H1 (cell line): ENCODE results near the gene GPR179. TPM values are rescaled to one million over a fixed set of nuclear protein-coding genes. Genes with fewer than 3 reads are reported as not detected.

Experiments
- CTCF ChIA-PET: fragments of 300-600 bp; sonication (Branson Sonifier 250); formaldehyde crosslinking; loops from one replicate; lab custom pipeline; 2021; ENCODE audit not compliant: partially characterized antibody; lab: Charles Lee
- POLR2A ChIA-PET: fragments of 300-600 bp; sonication (Branson Sonifier 250); formaldehyde crosslinking; loops from one replicate; lab custom pipeline; 2021; ENCODE audit warnings: inconsistent platforms; ENCODE audit not compliant: partially characterized antibody; lab: Charles Lee
- DNase-seq, 2 experiments: peaks; one replicate each; pipeline versions ENCODE4 v3.0.0 to v3.0.0-alpha.2; 2010 to 2022; ENCODE audit warnings: low spot score in 2 of 2, low read depth in 1 of 2, mixed read lengths in 1 of 2
- FAIRE-seq: peaks from 2 replicates; lab custom pipeline; 2011; peaks lifted over from hg19 to GRCh38; lab: Jason Lieb, UNC
- H2AFZ ChIP-seq: 2 replicates; pipeline ENCODE4 v1.8.1; 2012; ENCODE audit warnings: low read length, inconsistent platforms
- H2AK5ac ChIP-seq: 2 replicates; pipeline ENCODE4 v1.6.1; 2013; ENCODE audit warnings: low read depth, low read length
- H2BK120ac ChIP-seq: replicated peaks from 2 replicates; pipeline ENCODE3; 2013; ENCODE audit warnings: low read depth, low read length, inconsistent platforms
- H2BK12ac ChIP-seq: 2 replicates; pipeline ENCODE4 v1.6.1; 2013; ENCODE audit warnings: low read depth, low read length
- H2BK15ac ChIP-seq: 2 replicates; pipeline ENCODE4 v1.6.1; 2013; ENCODE audit warnings: low read length
- H2BK20ac ChIP-seq: 2 replicates; pipeline ENCODE4 v1.6.1; 2013; ENCODE audit warnings: low read length
- H2BK5ac ChIP-seq: 2 replicates; pipeline ENCODE4 v1.6.1; 2013; ENCODE audit warnings: low read depth, low read length
- H3K14ac ChIP-seq: 2 replicates; pipeline ENCODE4 v1.6.1; 2013; ENCODE audit warnings: inconsistent platforms; ENCODE audit not compliant: insufficient read length
- H3K18ac ChIP-seq: 2 replicates; pipeline ENCODE4 v1.6.1; 2013; ENCODE audit warnings: low read length; ENCODE audit errors: extremely low read depth
- H3K23ac ChIP-seq: 2 replicates; pipeline ENCODE4 v1.6.1; 2013; ENCODE audit warnings: inconsistent platforms; ENCODE audit not compliant: insufficient read length
- H3K23me2 ChIP-seq: 2 replicates; pipeline ENCODE4 v1.6.1; 2013; ENCODE audit warnings: low read depth, low read length
- H3K27ac ChIP-seq: 2 replicates; pipeline ENCODE4 v1.6.1; 2011; ENCODE audit warnings: low read depth, low read length, inconsistent platforms
- H3K27me3 ChIP-seq, 4 experiments: replicated peaks in 1 of 4; 1 replicate in 1 of 4; 2 replicates in 3 of 4; pipeline versions ENCODE4 v1.6.1 to v1.8.1; 2011 to 2013; ENCODE audit warnings: low read length in 3 of 4, mild to moderate bottlenecking in 3 of 4, inconsistent platforms in 2 of 4, mixed read lengths in 2 of 4, moderate library complexity in 1 of 4; ENCODE audit not compliant: control insufficient read depth in 3 of 4, insufficient read depth in 3 of 4; ENCODE audit errors: extremely low read depth in 1 of 4
- H3K36me3 ChIP-seq, 4 experiments: 2 replicates each; pipeline versions ENCODE4 v1.6.1 to v1.8.1; 2011 to 2013; ENCODE audit warnings: mild to moderate bottlenecking in 4 of 4, low read length in 3 of 4, moderate library complexity in 2 of 4, control low read depth in 1 of 4, inconsistent platforms in 1 of 4; ENCODE audit not compliant: insufficient read depth in 4 of 4, control insufficient read depth in 2 of 4
- H3K4ac ChIP-seq: replicated peaks from 2 replicates; pipeline ENCODE3; 2013; ENCODE audit warnings: low read length, low read depth, mixed read lengths, inconsistent platforms; ENCODE audit not compliant: insufficient read length
- H3K4me1 ChIP-seq, 4 experiments: replicated peaks in 1 of 4; 1 replicate in 1 of 4; 2 replicates in 3 of 4; pipeline versions ENCODE4 v1.6.1 to v1.8.1; 2011 to 2013; ENCODE audit warnings: low read length in 3 of 4, inconsistent platforms in 2 of 4, mixed read lengths in 1 of 4; ENCODE audit not compliant: insufficient read depth in 4 of 4, control insufficient read depth in 3 of 4
- H3K4me2 ChIP-seq, 2 experiments: 2 replicates each; pipeline versions ENCODE4 v1.6.1 to v1.8.1; 2011 to 2013; ENCODE audit warnings: low read depth in 2 of 2, low read length in 2 of 2, control low read depth in 1 of 2, inconsistent platforms in 1 of 2, mild to moderate bottlenecking in 1 of 2; ENCODE audit not compliant: insufficient read depth in 1 of 2
- H3K4me3 ChIP-seq, 4 experiments: fragments of 200-600, 300-600 bp in 1 of 4; sonication (generic), shearing (Covaris generic), sonication (Bioruptor Twin) in 1 of 4; 2 replicates each; pipeline versions ENCODE4 v1.5.1 to v1.8.1; 2011 to 2016; ENCODE audit warnings: low read length in 4 of 4, low read depth in 3 of 4, control low read depth in 2 of 4, inconsistent platforms in 2 of 4, mild to moderate bottlenecking in 2 of 4, mixed read lengths in 1 of 4, moderate library complexity in 1 of 4; ENCODE audit not compliant: insufficient read depth in 2 of 4; ENCODE audit errors: extremely low read depth in 1 of 4
- H3K56ac ChIP-seq: replicated peaks from 2 replicates; pipeline ENCODE3; 2013; ENCODE audit warnings: low read depth, mild to moderate bottlenecking, mixed read lengths, low read length, inconsistent platforms; ENCODE audit not compliant: insufficient read length
- H3K79me1 ChIP-seq: 2 replicates; pipeline ENCODE4 v1.6.1; 2013; ENCODE audit warnings: low read depth, low read length, control low read depth
- H3K79me2 ChIP-seq, 2 experiments: 2 replicates each; pipeline versions ENCODE4 v1.6.1 to v1.8.1; 2012 to 2013; ENCODE audit warnings: low read length in 2 of 2, mild to moderate bottlenecking in 2 of 2, inconsistent platforms in 1 of 2; ENCODE audit not compliant: insufficient read depth in 2 of 2, control insufficient read depth in 1 of 2
- H3K9ac ChIP-seq, 4 experiments: replicated peaks in 1 of 4; 1 replicate in 1 of 4; 2 replicates in 3 of 4; pipeline versions ENCODE4 v1.6.1 to v1.8.1; 2011 to 2013; ENCODE audit warnings: low read depth in 3 of 4, low read length in 3 of 4, control low read depth in 2 of 4, mild to moderate bottlenecking in 2 of 4, moderate library complexity in 2 of 4, inconsistent platforms in 1 of 4; ENCODE audit errors: extremely low read depth in 1 of 4
- H3K9me3 ChIP-seq, 2 experiments: 2 replicates each; pipeline versions ENCODE4 v1.6.1 to v1.8.1; 2012 to 2013; ENCODE audit warnings: mild to moderate bottlenecking in 2 of 2, moderate library complexity in 2 of 2, control low read depth in 1 of 2, inconsistent platforms in 1 of 2, low read depth in 1 of 2, low read length in 1 of 2, mixed read lengths in 1 of 2; ENCODE audit not compliant: insufficient read depth in 2 of 2
- H4K20me1 ChIP-seq, 2 experiments: replicated peaks in 1 of 2; 2 replicates each; pipeline versions ENCODE3 to v1.8.1; 2011 to 2013; ENCODE audit warnings: inconsistent platforms in 2 of 2, low read length in 2 of 2, mild to moderate bottlenecking in 1 of 2; ENCODE audit not compliant: insufficient read depth in 2 of 2, control insufficient read depth in 1 of 2
- H4K5ac ChIP-seq: 2 replicates; pipeline ENCODE4 v1.6.1; 2013; ENCODE audit warnings: low read length, low read depth, mixed read lengths, inconsistent platforms; ENCODE audit not compliant: insufficient read length
- H4K8ac ChIP-seq: 2 replicates; pipeline ENCODE4 v1.8.0; 2013; ENCODE audit warnings: mild to moderate bottlenecking, moderate library complexity, low read length, inconsistent platforms; ENCODE audit not compliant: insufficient read depth; ENCODE audit errors: extremely low read depth
- H4K91ac ChIP-seq: replicated peaks from 2 replicates; pipeline ENCODE3; 2013; ENCODE audit warnings: low read length, mixed read lengths, inconsistent platforms; ENCODE audit not compliant: insufficient read length
- CHD2 ChIP-seq: IDR thresholded peaks from 2 replicates; pipeline ENCODE4 v1.6.1; 2012; ENCODE audit warnings: low read length, improper control_type of control experiment
- HDAC6 ChIP-seq: IDR thresholded peaks from one replicate; pipeline ENCODE4 v1.7.1; 2012; ENCODE audit warnings: low read depth, mild to moderate bottlenecking, inconsistent platforms, low read length, moderate library complexity
- KDM5A ChIP-seq: fragments of 200-600 bp; IDR thresholded peaks from 2 replicates; pipeline ENCODE4 v1.7.1; 2012; ENCODE audit warnings: mild to moderate bottlenecking, low read length, inconsistent platforms, mixed read lengths
- NRF1 ChIP-seq: IDR thresholded peaks from 2 replicates; pipeline ENCODE4 v1.6.1; 2011; ENCODE audit warnings: mild to moderate bottlenecking, low read depth, low read length, improper control_type of control experiment
- POU5F1 ChIP-seq: IDR thresholded peaks from 2 replicates; pipeline ENCODE4 v1.6.1; 2011; ENCODE audit warnings: low read depth, mild to moderate bottlenecking, low read length, moderate library complexity
- SIN3A ChIP-seq, 2 experiments: IDR thresholded peaks in 1 of 2; conservative IDR thresholded peaks in 1 of 2; 2 replicates each; pipeline ENCODE4 v1.6.1; 2011 to 2012; ENCODE audit warnings: low read length in 2 of 2, improper control_type of control experiment in 1 of 2, low read depth in 1 of 2, mild to moderate bottlenecking in 1 of 2
- SUZ12 ChIP-seq: fragments of 200-600 bp; sonication (generic); IDR thresholded peaks from 2 replicates; pipeline ENCODE4 v1.6.1; 2012; ENCODE audit warnings: mild to moderate bottlenecking, inconsistent platforms, low read length, moderate library complexity, mixed read lengths
- ZNF274 ChIP-seq: IDR thresholded peaks from 2 replicates; pipeline ENCODE4 v1.7.0; 2012; ENCODE audit warnings: low read length, borderline replicate concordance; ENCODE audit errors: extremely low read depth
- WGBS, 2 experiments: shearing (Covaris generic) in 1 of 2; methylation state at CpG; one replicate each; pipeline versions ENCODE4 v1.1.6 to v1.1.7; 2013 to 2015; ENCODE audit warnings: low lambda C conversion rate in 2 of 2, mixed read lengths in 2 of 2, inconsistent platforms in 1 of 2, low coverage in 1 of 2, missing lambda C conversion rate in 1 of 2; ENCODE audit not compliant: insufficient replicate concordance in 2 of 2, insufficient coverage in 1 of 2, insufficient read length in 1 of 2; ENCODE audit errors: extremely low coverage in 1 of 2, missing lambda C conversion rate in 1 of 2; 5-methylcytosine and 5-hydroxymethylcytosine counted together
- polyA plus RNA-seq, 7 experiments: library from polyadenylated mRNA; depleted of rRNA in 3 of 7; stranded (reverse) in 5 of 7; unstranded in 2 of 7; fragments of >200 nt in 5 of 7; fragments of 200-250 nt in 2 of 7; gene quantifications; 1 replicate in 5 of 7; 2 replicates in 1 of 7; 4 replicates in 1 of 7; pipeline versions ENCODE4 v1.2.1 to v1.2.3, GENCODE V29; 2011 to 2013; ENCODE audit warnings: missing spikeins in 2 of 7, mixed read lengths in 2 of 7
- total RNA-seq: library from RNA; stranded (reverse); fragmentation: NEBNext Ultra II Directional; extraction: Animal tissue kit (Norgen Biotek cat#: 25700); gene quantifications from 2 replicates; pipeline ENCODE4 v1.2.1, GENCODE V29; 2021
- TF ChIP-seq, protein P1 (sequence below): IDR thresholded peaks from 2 replicates; pipeline ENCODE4 v1.6.1; 2012; ENCODE audit warnings: inconsistent platforms
- TF ChIP-seq, protein P2 (sequence below): IDR thresholded peaks from 2 replicates; pipeline ENCODE4 v1.6.1; 2012; ENCODE audit warnings: low read length, inconsistent platforms

The GPR179 gene
- total and polyA plus RNA-seq, 2 of the 8 experiments (the other 6 are each of a cell fraction or from before 2014, with no cell fraction given), result 0.02 to 0.07 TPM

DNA sequence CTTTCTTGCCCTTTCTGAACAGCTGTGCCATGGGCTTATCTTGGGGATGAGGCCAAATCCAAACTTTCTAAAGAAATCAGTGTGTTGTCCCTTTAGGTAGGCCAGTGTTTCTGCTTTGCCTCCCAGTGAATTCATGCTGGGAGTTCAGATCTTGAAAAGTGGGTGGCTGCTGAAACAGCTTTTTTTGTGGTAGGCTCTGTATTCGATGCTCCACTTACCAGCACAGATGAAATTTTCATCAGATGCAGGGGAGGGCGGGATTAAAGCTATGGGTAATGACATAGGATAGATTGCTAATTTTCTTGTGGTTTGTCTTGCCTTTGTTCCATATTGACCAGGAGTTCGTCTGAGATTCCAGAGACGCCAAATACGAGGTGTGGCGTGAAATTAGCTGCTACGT is 10.7 kb upstream of the GPR179 start:
- no peak overlapping the region for H2BK5ac ChIP-seq
- H3K4me3 ChIP-seq, result peak overlapping the region in 1 of 4 experiments; percentile 87; a peak in 1 of 8 replicates
- H2BK120ac ChIP-seq, result no peak overlapping the region
- H2BK20ac ChIP-seq, result no peak overlapping the region
- H3K23me2 ChIP-seq, result peaks cover 13% of the 10 kb centered on the region
- peaks cover 0 to 13% (median 5%) of the 10 kb centered on the region in 4 experiments; a peak in 5 of 7 replicates for H3K4me1 ChIP-seq
- H3K14ac ChIP-seq, result no peak overlapping the region
- peaks cover 6% of the 10 kb centered on the region; the same call in 1 of the 2 replicates for H3K79me1 ChIP-seq
- H3K18ac ChIP-seq, result no peak overlapping the region
- no peak overlapping the region for H3K23ac ChIP-seq
- peak overlapping the region; percentile 14 to 30; a peak in 3 of 4 replicates for H3K4me2 ChIP-seq
- no peaks in the 10 kb centered on the region; a peak in 1 of 8 replicates for H3K36me3 ChIP-seq
- FAIRE-seq, result no peak
- ChIA-PET CTCF (interaction anchor here (0.9 to 25.7 kb wide), 16 partner anchors 10 to 244 kb away, joined by 3 to 400 read pairs (median 6); partner anchors contain the start of gene ARHGAP23), POLR2A (interaction anchor here (0.6 to 8.9 kb wide), 8 partner anchors 18 to 212 kb away, joined by 3 to 70 read pairs (median 6); no protein-coding TSS in a partner anchor)
- H4K20me1 ChIP-seq, result peaks cover 8 to 15% of the 10 kb centered on the region in 2 experiments
- H3K4ac ChIP-seq, result no peak overlapping the region
- H2BK12ac ChIP-seq, result no peak overlapping the region
- H3K56ac ChIP-seq, result no peak overlapping the region
- H2AFZ ChIP-seq, result no peak overlapping the region
- H3K79me2 ChIP-seq, result peaks cover 0 to 62% of the 10 kb centered on the region in 2 experiments; a peak in 3 of 4 replicates
- no peak overlapping the region for H4K91ac ChIP-seq
- H2BK15ac ChIP-seq, result no peak overlapping the region
- H3K9me3 ChIP-seq, result no peaks in the 10 kb centered on the region
- no peaks in the 10 kb centered on the region; a peak in 1 of 7 replicates for H3K27me3 ChIP-seq
- no peak overlapping the region for H4K5ac ChIP-seq
- no peak overlapping the region for H4K8ac ChIP-seq
- no peak overlapping the region for H3K9ac ChIP-seq
- 86% methylated on average over 7 of the region's 7 CpGs; no CpG with 5 or more reads in 1 of the 2 experiments for WGBS, 2 experiments
- H3K27ac ChIP-seq, result no peak overlapping the region
- DNase-seq, result no peak
- H2AK5ac ChIP-seq, result no peak overlapping the region
- no peak for TF ChIP-seq KDM5A
- no peak for TF ChIP-seq SUZ12
- no peak for TF ChIP-seq POU5F1
- TF ChIP-seq, protein P1, sequence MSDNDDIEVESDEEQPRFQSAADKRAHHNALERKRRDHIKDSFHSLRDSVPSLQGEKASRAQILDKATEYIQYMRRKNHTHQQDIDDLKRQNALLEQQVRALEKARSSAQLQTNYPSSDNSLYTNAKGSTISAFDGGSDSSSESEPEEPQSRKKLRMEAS, result no peak
- no peak for TF ChIP-seq HDAC6
- no peak for TF ChIP-seq CHD2
- no peak for TF ChIP-seq SIN3A (conservative IDR thresholded peaks at IDR 0.05 in 1 of 2, IDR thresholded peaks at IDR 0.05 in 1 of 2; ENCODE audit: low read depth in 1 of 2, low read length in 2 of 2)
- no peak for TF ChIP-seq ZNF274
- TF ChIP-seq NRF1, result no peak
- TF ChIP-seq, protein P2, sequence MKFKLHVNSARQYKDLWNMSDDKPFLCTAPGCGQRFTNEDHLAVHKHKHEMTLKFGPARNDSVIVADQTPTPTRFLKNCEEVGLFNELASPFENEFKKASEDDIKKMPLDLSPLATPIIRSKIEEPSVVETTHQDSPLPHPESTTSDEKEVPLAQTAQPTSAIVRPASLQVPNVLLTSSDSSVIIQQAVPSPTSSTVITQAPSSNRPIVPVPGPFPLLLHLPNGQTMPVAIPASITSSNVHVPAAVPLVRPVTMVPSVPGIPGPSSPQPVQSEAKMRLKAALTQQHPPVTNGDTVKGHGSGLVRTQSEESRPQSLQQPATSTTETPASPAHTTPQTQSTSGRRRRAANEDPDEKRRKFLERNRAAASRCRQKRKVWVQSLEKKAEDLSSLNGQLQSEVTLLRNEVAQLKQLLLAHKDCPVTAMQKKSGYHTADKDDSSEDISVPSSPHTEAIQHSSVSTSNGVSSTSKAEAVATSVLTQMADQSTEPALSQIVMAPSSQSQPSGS, result no peak
